OCI-LY3 (cell line): ENCODE measurements around the gene LRRC31.

Source experiments
- CTCF ChIP-seq: fragments of 200-600, 300-600 bp; sonication (generic); IDR thresholded peaks from 2 replicates; pipeline ENCODE4 v1.5.1; 2014; ENCODE audit warnings: antibody characterized with exemption, low read length, low read depth
- EZH2phosphoT487 ChIP-seq: fragments of 200-600 bp; shearing (Covaris generic); IDR thresholded peaks from 2 replicates; pipeline ENCODE4 v1.6.1; 2018; ENCODE audit warnings: antibody characterized with exemption, mixed run types, low read depth

GRCh38 chr3:169850618-169851017 is 19.1 kb downstream of the LRRC31 start:
- TF ChIP-seq CTCF (no peak), EZH2phosphoT487 (no peak)
